GM18505 (cell line): ENCODE results near the gene UCP3.

Experiments used
- ATAC-seq: cut with Tn5 transposase; IDR thresholded peaks from one replicate; pipeline ENCODE4 v1.9.1; 2021; ENCODE audit not compliant: unreplicated experiment
- POLR2A ChIP-seq: IDR thresholded peaks from 4 replicates; pipeline ENCODE4 v1.6.1; 2011; ENCODE audit warnings: borderline replicate concordance; ENCODE audit not compliant: insufficient read depth, insufficient read length; ENCODE audit errors: extremely low read depth

UCP3 gene

DNA sequence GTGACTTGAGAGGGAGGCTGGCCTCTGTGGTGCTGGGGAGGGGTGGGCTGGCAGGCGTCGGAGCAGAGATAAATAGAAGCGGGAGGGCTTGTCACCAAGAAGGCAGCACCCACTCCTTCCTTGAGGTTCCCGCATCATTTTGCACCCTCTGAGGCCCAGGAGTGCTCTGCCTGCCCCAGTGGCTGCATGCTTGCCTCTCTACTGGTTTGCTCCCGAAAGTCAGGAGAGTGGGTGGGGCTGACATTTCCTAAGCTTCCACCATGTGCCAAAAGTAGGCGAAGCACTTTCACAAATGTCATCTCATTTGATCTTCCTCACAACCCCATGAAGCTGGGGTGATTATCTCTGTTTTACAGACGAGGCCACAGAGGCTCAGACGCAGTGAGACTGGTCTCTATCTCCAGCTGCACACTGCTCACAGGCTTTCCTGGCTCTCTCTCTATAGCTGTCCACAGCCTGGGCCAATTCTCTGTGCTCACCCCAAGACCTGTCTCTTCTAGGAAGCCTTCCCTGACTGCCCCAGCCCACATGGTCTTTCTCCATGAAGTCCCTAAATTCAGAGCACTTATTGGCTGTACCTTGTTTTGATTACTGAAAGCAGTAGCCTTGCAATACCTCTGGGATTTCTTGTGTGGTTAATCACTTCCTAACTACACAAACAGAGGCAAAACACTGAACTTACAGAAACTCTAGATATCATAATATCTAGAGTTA is 2.6 kb upstream of the UCP3 start:
- ATAC-seq = no peak
- no peak for TF ChIP-seq POLR2A

- ATAC-seq = no peak
- TF ChIP-seq POLR2A = no peak
Observed at GRCh38 chr11:74010306-74011300, 1.7 kb upstream of the UCP3 start.

DNA sequence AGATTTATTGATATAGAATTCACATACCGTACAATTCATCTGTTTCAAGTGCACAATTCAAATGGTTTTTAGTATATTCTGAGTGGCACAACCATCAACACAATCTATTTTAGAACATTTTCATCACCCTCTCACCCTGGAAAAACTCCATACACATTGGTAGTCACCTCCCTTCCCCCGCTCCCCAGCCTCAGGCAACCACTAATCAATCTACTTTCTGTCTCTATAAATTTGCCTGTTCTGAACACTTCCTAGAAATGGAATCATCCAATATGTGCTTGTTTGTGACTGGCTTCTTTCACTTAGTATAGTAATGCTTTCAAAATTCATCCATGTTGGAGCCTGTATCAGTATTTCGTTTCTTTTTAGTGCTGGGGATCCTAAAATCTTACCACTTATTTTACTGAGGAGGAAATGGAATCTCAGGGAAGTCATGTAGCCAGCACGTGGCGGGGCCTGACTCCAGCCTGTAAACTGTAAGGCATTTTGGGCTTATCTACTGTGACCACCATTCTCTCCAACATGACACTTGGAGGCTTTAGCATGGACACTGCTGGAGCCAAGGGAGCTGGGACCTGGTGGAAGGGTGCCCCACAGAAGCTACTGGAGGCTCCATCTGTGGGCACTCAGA is 905 bp upstream of the UCP3 start:
- no peak for TF ChIP-seq POLR2A
- ATAC-seq = no peak

DNA sequence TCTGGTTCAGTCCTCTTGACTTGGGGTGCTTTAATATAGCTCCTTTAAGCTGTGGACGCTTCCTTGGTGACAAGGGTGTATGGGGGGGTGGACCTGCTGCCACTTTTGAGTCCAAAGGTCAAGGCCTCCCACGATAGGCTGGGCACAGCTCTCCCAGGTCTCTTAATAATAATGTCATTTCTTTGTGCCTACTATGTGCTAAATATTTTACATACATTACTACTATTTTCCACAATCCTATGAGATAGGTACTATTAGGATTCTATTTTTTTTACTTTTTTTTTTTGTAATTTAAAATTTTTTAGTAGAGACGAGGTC is 304 bp upstream of the UCP3 start:
- no peak for ATAC-seq
- no peak for TF ChIP-seq POLR2A

- ATAC-seq = no peak
- TF ChIP-seq POLR2A = no peak
Observed at GRCh38 chr11:74007691-74008372, 1.1 kb downstream of the UCP3 start.

GRCh38 chr11:74006743-74007304 is 2.1 kb downstream of the UCP3 start:
- no peak for ATAC-seq
- no peak for TF ChIP-seq POLR2A

- no peak for TF ChIP-seq POLR2A
- no peak for ATAC-seq
Observed at GRCh38 chr11:74005721-74006517, 3.0 kb downstream of the UCP3 start.

GRCh38 chr11:74004759-74005615 is 3.9 kb downstream of the UCP3 start:
- TF ChIP-seq POLR2A = no peak
- no peak for ATAC-seq

- no peak for ATAC-seq
- TF ChIP-seq POLR2A = no peak
Observed at GRCh38 chr11:74004046-74004695, 4.7 kb downstream of the UCP3 start.

- TF ChIP-seq POLR2A = no peak
- no peak for ATAC-seq
Observed at GRCh38 chr11:74002832-74003231, 6.1 kb downstream of the UCP3 start.

GRCh38 chr11:74001822-74002286 is 7.0 kb downstream of the UCP3 start:
- TF ChIP-seq POLR2A = no peak
- ATAC-seq = no peak
